CD4-positive, alpha-beta T cell (primary cell): ENCODE measurements around the gene PSME1. TPM values are rescaled to one million over a fixed set of nuclear protein-coding genes. Genes with fewer than 3 reads are reported as not detected.

Experiments used
- ATAC-seq: fragments of 200-7000 bp; cut with Tn5 transposase; one replicate; pipeline ENCODE4 v1.10.0; 2022; ENCODE audit warnings: mild to moderate bottlenecking; ENCODE audit not compliant: poor library complexity
- CTCF ChIA-PET: fragments of 350-600 bp; sonication (Branson Sonifier 250); formaldehyde crosslinking; loops from one replicate; lab custom pipeline; 2021; ENCODE audit warnings: antibody characterized with exemption, inconsistent platforms; lab: Charles Lee
- POLR2A ChIA-PET: fragments of 350-600 bp; sonication (Branson Sonifier 250); formaldehyde crosslinking; loops from one replicate; lab custom pipeline; 2021; ENCODE audit warnings: antibody characterized with exemption, inconsistent platforms; lab: Charles Lee
- DNase-seq, 14 experiments: peaks; one replicate each; pipeline ENCODE4 v3.0.0-alpha.2; 2013 to 2020; ENCODE audit warnings: mixed read lengths in 2 of 14
- H3K27ac ChIP-seq, 2 donors: one replicate each; pipeline versions ENCODE4 v1.5.1 to v1.7.0; 2013; ENCODE audit warnings: low read length in 2 of 2, low read depth in 1 of 2, mild to moderate bottlenecking in 1 of 2
- H3K27me3 ChIP-seq, 2 experiments: 1 replicate in 1 of 2; 2 replicates in 1 of 2; pipeline versions ENCODE4 v1.6.1 to v1.7.0; 2013; ENCODE audit warnings: low read length in 2 of 2, control low read depth in 1 of 2, mild to moderate bottlenecking in 1 of 2, moderate library complexity in 1 of 2; ENCODE audit not compliant: insufficient read depth in 2 of 2, control insufficient read depth in 1 of 2
- H3K36me3 ChIP-seq: one replicate; pipeline ENCODE4 v1.6.1; 2013; ENCODE audit warnings: low read length, control low read depth; ENCODE audit not compliant: insufficient read depth
- H3K4me1 ChIP-seq: one replicate; pipeline ENCODE4 v1.6.1; 2013; ENCODE audit warnings: low read length, control low read depth; ENCODE audit not compliant: insufficient read depth
- H3K4me3 ChIP-seq: one replicate; pipeline ENCODE4 v1.5.1; 2013; ENCODE audit warnings: mild to moderate bottlenecking, low read length, moderate library complexity
- H3K9me3 ChIP-seq, 2 experiments: 1 replicate in 1 of 2; 2 replicates in 1 of 2; pipeline versions ENCODE4 v1.6.1 to v1.7.0; 2013; ENCODE audit warnings: low read length in 2 of 2, mild to moderate bottlenecking in 2 of 2, control low read depth in 1 of 2, moderate library complexity in 1 of 2; ENCODE audit not compliant: control insufficient read depth in 1 of 2, insufficient read depth in 1 of 2
- H3K27ac Mint-ChIP-seq: one replicate; pipeline ENCODE4 v1.8.0; 2020; ENCODE audit warnings: mixed read lengths
- H3K27me3 Mint-ChIP-seq: one replicate; pipeline ENCODE4 v1.8.0; 2021; ENCODE audit warnings: mixed read lengths
- H3K36me3 Mint-ChIP-seq: one replicate; pipeline ENCODE4 v1.8.0; 2021; ENCODE audit warnings: low read depth, mixed read lengths
- H3K4me1 Mint-ChIP-seq: one replicate; pipeline ENCODE4 v1.8.0; 2021; ENCODE audit warnings: low read depth, mixed read lengths
- H3K4me3 Mint-ChIP-seq: one replicate; pipeline ENCODE4 v1.8.0; 2020; ENCODE audit warnings: mild to moderate bottlenecking, mixed read lengths
- H3K9me3 Mint-ChIP-seq: one replicate; pipeline ENCODE4 v1.8.0; 2020; ENCODE audit warnings: mixed read lengths
- intact Hi-C, 2 experiments: fragments of 100-400 bp; cut with DNase I in 1 of 2; cut with micrococcal nuclease in 1 of 2; formaldehyde crosslinking; loops; one replicate each; pipeline versions ENCODE4 v1.15.1 to v1.9.0; 2023 to 2025; cut with DNase I, micrococcal nuclease
- total RNA-seq, 174 experiments: library from RNA in 2 of 174; stranded (reverse) in 2 of 174; gene quantifications; one replicate each; pipeline ENCODE4 v1.2.3 and lab custom pipeline; 2021 to 2026
- TF ChIP-seq, protein P1 (sequence below): fragments of 200-600 bp; IDR thresholded peaks from one replicate; pipeline ENCODE4 v1.8.0; 2022; ENCODE audit warnings: antibody characterized with exemption, mild to moderate bottlenecking

The PSME1 gene
- total RNA-seq, 2 experiments from 2014 or later: 166 to 171 TPM

DNA sequence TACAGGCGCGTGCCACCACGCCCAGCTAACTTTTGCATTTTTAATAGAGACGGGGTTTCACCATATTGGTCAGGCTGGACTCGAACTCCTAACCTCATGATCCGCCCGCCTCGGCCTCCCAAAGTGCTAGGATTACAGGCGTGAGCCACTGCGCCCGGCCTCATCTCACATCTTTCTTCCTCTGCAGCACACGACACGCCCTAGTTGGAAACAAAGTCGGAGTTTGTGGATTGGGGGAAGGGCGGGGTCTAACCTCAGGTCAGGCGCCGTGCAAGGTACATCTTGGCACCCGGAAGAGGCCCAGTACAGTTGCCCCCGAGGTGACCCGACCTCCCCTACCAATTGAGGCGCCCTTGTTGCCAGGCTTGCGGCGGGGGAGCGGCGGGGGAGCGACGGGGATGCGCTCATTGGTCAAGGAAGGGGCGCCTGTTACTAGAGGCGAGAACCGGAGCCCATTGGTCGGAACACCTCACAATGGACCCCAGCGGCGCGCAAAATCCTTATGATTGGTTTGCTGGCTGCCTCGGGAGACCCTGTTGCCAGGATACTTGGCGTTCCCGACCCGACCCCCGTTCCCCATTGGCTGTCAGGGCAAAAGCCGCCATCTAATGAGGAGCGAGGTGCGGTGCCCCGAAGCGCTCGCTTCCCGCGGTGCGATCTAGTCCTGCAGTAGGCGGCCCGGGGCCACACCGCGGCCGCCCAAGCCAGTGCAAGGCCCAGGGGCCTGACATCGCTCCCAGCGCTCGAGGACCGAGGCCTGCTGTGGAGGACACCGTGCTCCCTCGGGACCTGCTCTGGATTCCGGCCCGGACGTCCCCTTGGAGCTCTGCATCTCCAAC, 35.6 kb downstream of the PSME1 start, which contains the start of gene REC8:
TSS of gene REC8 (plus strand) at position 659 of the 839 bp plus-strand sequence. CDS start 473 bp downstream, outside the sequence.
- peak within 1 kb of the TSS; percentile 29 to 44 for H3K27ac ChIP-seq
- no peaks in the 10 kb centered on the region for H3K9me3 Mint-ChIP-seq
- H3K36me3 Mint-ChIP-seq: peaks cover 55% of the 10 kb centered on the region
- TF ChIP-seq, protein P1, sequence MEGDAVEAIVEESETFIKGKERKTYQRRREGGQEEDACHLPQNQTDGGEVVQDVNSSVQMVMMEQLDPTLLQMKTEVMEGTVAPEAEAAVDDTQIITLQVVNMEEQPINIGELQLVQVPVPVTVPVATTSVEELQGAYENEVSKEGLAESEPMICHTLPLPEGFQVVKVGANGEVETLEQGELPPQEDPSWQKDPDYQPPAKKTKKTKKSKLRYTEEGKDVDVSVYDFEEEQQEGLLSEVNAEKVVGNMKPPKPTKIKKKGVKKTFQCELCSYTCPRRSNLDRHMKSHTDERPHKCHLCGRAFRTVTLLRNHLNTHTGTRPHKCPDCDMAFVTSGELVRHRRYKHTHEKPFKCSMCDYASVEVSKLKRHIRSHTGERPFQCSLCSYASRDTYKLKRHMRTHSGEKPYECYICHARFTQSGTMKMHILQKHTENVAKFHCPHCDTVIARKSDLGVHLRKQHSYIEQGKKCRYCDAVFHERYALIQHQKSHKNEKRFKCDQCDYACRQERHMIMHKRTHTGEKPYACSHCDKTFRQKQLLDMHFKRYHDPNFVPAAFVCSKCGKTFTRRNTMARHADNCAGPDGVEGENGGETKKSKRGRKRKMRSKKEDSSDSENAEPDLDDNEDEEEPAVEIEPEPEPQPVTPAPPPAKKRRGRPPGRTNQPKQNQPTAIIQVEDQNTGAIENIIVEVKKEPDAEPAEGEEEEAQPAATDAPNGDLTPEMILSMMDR: no peak
- H3K4me3 ChIP-seq: peak within 1 kb of the TSS; percentile 56
- peaks cover 21% of the 10 kb centered on the region for H3K4me1 ChIP-seq
- H3K4me3 Mint-ChIP-seq: peak within 1 kb of the TSS; percentile 89
- ATAC-seq (peak; percentile 83), DNase-seq (peak; percentile 54 to 85 (median 70))
- ChIA-PET CTCF (interaction anchor here (0.6 to 1.8 kb wide), 3 partner anchors 10 to 1114 kb away, joined by 3 to 9 read pairs (median 6); partner anchors contain the start of gene IRF9), POLR2A (interaction anchor here (0.6 to 5.4 kb wide), 12 partner anchors 10 to 620 kb away, joined by 3 to 53 read pairs (median 6); partner anchors contain the start of genes DCAF11, EMC9, IPO4 and IRF9)
- no peaks in the 10 kb centered on the region for H3K9me3 ChIP-seq
- peaks cover 37% of the 10 kb centered on the region for H3K36me3 ChIP-seq
- H3K27me3 ChIP-seq: no peaks in the 10 kb centered on the region
- peak within 1 kb of the TSS; percentile 79 for H3K27ac Mint-ChIP-seq
- intact Hi-C loops: no loop called here
- peaks cover 42% of the 10 kb centered on the region for H3K4me1 Mint-ChIP-seq
- no peaks in the 10 kb centered on the region for H3K27me3 Mint-ChIP-seq

DNA sequence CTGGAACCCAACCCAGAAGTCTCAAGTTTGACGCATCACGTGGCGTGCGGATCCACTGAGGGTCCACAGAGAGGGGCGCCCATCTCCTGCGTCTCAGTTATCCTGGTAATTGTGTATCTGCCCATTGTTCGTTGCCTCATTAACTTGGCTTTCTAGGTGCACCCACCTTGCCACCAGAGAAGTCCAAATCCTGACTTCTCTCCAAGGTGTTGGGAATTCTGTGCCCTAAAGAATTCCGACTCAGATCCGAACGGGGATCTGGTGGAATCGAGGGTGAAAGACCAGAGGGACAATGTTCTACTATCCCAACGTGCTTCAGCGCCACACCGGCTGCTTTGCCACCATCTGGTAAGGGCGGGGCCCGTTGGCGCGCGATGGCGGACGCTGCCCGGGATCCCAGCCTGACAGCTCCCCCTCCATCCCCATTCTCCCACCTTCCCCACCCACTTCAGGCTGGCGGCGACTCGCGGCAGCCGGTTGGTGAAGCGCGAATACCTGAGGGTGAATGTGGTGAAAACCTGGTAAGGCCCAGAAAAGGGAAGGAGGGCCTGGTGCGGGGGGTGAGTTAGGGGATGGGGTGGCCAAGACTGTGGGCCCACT, 36.4 kb downstream of the PSME1 start:
- no peak for DNase-seq
- TF ChIP-seq, protein P1: no peak
- peak overlapping the region; percentile 89 for H3K4me3 Mint-ChIP-seq
- peaks cover 51% of the 10 kb centered on the region for H3K36me3 Mint-ChIP-seq
- H3K9me3 ChIP-seq: no peaks in the 10 kb centered on the region
- no peaks in the 10 kb centered on the region for H3K9me3 Mint-ChIP-seq
- peaks cover 21% of the 10 kb centered on the region for H3K4me1 ChIP-seq
- CTCF ChIA-PET: interaction anchor here (1.4 to 1.8 kb wide), 2 partner anchors 11 to 12 kb away, joined by 3 to 9 read pairs; partner anchors contain the start of gene IRF9
- intact Hi-C loops: no loop called here
- no peak for ATAC-seq
- H3K27ac Mint-ChIP-seq: peak overlapping the region; percentile 79
- H3K4me3 ChIP-seq: peak overlapping the region; percentile 56
- H3K27ac ChIP-seq: peak overlapping the region; percentile 29 to 44
- POLR2A ChIA-PET: interaction anchor here (1.3 to 5.4 kb wide), 6 partner anchors 11 to 92 kb away, joined by 3 to 53 read pairs (median 8); partner anchors contain the start of genes DCAF11, EMC9, IPO4 and IRF9
- no peaks in the 10 kb centered on the region for H3K27me3 ChIP-seq
- H3K36me3 ChIP-seq: peaks cover 37% of the 10 kb centered on the region
- no peaks in the 10 kb centered on the region for H3K27me3 Mint-ChIP-seq
- H3K4me1 Mint-ChIP-seq: peaks cover 40% of the 10 kb centered on the region

DNA sequence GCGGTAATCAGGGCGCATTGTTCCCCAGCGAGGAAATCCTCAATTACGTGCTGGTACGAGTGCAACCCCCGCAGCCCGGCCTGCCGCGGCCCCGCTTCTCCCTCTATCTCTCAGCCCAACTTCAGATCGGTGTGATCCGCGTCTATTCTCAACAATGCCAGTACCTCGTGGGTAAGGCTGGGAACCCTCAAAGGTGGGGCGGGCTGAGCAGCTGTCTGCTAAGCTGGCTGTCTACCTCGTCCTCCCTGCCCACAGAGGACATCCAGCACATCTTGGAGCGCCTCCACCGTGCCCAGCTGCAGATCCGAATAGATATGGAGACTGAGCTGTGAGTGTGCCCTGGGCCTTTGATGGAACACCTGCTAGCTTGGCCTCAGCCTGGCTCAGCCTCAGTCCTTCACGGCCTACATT, 36.9 kb downstream of the PSME1 start:
- H3K4me3 Mint-ChIP-seq: peak overlapping the region; percentile 82
- ChIA-PET POLR2A (interaction anchor here (0.8 to 5.4 kb wide), 6 partner anchors 11 to 59 kb away, joined by 3 to 53 read pairs (median 5); partner anchors contain the start of genes DCAF11, EMC9, IPO4 and IRF9), CTCF (interaction anchor here (1.4 kb wide), 1 partner anchor 12 kb away, joined by 3 read pairs; no protein-coding TSS in a partner anchor)
- H3K36me3 Mint-ChIP-seq: peaks cover 50% of the 10 kb centered on the region
- Histone ChIP-seq H3K36me3 (peaks cover 37% of the 10 kb centered on the region), H3K27me3 (no peaks in the 10 kb centered on the region), H3K9me3 (no peaks in the 10 kb centered on the region), H3K27ac (peak overlapping the region in 1 of 2 donors; percentile 44), H3K4me1 (peaks cover 21% of the 10 kb centered on the region), H3K4me3 (peak overlapping the region; percentile 56)
- peaks cover 36% of the 10 kb centered on the region for H3K4me1 Mint-ChIP-seq
- DNase-seq (no peak), ATAC-seq (no peak)
- H3K27me3 Mint-ChIP-seq: no peaks in the 10 kb centered on the region
- TF ChIP-seq, protein P1: no peak
- intact Hi-C loops: no loop called here
- no peaks in the 10 kb centered on the region for H3K9me3 Mint-ChIP-seq
- peak overlapping the region; percentile 74 for H3K27ac Mint-ChIP-seq
